GM18517 (cell line): Measurements from ENCODE around the gene CAPZA1.
"Not testable (repeated sequence)": the region's sequence is repeated elsewhere in the genome, so short reads cannot be mapped to it uniquely, and the experiment has no call there.

Experiments used
- ATAC-seq: cut with Tn5 transposase; IDR thresholded peaks from one replicate; pipeline ENCODE4 v1.9.1; 2021; ENCODE audit warnings: mild to moderate bottlenecking, moderate library complexity; ENCODE audit not compliant: unreplicated experiment

The CAPZA1 gene

DNA sequence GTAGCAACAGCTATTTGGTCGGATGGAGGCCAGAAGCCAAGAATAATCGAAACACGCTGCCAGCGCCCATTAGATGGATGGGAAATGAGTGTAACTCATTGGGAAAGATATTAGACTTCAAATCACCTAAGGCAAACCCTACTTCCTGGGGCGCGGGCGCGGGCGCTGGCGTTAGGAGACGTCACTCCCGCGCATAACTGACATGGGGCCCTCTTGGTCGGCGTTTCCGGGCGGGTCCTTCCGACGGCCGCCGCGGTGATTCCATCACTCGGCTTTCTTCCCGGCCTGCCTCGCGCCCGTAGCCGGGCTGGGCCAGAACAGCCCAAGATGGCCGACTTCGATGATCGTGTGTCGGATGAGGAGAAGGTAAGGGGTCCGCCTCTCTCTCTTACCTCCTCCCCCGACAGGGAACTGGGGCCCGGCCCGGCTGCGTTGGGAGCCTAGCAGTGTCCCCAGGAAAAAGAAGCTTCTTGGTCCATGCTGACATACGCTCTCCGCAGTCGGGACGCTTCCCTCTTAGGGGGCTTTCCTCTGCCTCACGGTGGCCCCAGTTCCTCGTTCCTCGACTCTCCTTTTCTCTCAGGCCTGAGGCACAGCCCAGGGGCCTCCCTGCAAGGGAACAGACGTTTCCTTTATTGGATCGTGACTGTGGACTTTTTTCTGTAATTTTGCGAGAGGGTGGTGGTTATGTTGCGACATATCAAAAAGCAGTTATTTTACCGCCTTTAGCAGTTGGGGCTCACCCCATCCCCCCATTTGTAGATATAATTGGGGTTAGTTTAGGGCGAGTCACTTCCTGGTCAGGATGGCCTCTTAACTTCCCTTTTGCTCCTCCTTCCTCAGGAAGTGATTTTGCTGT, at the start of gene CAPZA1:
TSS of gene CAPZA1 (plus strand) at position 315 of the 859 bp plus-strand sequence. CDS start at position 328, 13 bp downstream.
- ATAC-seq, result peak; percentile 69

DNA sequence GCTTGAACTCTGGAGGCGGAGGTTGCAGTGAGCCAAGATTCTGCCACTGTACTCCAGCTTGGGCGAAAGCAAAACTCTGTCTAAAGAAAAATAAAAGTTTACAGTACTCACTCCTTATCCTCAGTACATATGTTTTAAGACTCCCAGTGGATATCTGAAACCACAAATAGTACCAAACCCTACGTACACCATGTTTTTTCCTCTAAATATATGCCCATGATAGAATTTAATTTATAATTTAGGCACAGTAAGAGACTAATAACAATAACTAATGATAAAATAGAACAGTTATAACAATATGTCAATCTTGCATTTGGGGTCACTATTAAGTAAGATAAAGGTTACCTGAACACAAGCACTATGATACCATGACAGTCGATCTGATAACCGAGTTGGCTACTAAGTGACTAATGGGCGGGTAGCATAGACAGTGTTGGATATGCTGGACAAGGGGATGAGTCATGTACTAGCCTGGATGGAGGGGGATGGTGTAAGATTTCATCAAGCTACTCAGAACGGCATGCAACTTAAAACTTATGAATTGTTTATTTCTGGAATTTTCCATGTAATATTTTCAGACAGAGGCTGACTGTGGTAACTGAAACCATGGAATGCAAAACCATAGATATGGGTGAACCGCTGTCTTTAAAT, 44.4 kb upstream of the CAPZA1 start:
- no peak for ATAC-seq

DNA sequence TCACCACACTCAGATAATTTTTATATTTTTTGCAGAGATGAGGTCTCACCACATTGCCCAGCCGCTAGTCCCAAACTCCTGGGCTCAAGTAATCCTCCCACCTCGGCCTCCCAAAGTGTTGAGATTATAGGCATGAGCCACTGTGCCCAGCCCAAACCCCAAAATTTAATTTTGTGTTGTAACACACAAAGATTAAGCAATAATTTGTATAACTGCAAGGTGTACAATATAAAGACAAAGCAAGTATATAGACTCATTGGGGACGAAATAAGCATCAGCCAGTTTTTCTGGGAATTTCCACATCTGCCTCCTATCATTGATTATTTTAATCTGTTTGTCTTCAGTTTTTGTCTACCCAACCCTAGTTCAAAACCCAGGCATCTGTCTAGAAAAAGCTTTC, 43.4 kb upstream of the CAPZA1 start:
- ATAC-seq, result no peak

DNA sequence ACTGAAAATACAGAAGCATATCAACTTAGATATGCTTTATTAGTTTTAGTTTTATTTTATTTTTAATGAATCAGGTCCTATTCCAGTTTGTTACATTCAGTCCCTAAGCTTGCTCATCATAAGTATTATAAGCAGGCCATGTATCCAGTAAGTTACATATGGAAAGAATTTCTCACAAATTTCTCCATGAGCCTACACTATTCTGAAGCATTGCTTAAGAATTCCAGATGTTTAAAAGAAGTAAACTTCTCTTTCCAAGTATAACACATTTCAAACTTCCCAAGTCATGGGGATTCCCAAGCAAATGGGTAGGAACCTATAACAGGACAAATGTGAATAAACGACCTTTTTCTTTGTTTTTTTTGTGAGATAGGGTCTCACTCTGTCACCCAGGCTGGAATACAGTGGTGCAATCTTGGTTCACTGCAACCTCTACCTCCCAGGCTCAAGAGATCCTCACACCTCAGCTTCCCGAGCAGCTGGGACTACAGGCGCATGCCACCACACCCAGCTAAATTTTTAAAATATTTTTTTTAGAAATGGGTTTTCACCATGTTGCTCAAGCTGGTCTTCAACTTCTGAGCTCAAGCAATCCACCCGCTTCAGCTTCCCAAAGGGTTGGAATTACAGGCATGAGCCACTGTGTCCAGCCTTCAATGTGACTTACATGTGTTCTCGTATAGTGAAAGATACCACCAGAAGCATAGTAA, 39.7 kb upstream of the CAPZA1 start:
- no peak for ATAC-seq

DNA sequence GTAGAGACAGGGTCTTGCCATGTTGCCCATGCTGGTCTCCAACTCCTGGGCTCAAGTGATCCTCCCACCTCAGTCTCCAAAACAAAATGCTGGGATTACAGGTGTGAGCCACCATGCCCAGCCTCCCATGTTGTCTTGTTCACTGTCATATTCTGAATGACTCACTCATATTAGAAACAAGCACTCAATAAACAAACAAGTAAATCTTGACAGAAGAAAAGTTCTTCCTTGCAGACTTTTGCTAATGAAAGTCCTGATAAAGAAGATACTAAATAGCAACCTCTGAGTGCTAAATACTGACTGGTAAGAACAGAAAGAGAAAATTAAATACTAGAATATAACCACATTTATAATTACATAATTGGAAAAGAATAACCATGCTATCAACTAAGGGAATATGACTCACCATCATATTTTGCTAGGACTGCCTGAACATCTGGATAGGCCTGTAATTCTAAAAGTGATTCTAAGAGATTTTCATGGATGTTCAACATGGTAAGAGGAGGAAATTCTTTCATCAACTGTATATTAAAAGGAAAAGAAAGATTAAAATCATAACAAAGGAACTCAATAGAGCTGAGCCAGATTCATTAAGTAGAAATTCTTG, 37.9 kb upstream of the CAPZA1 start:
- no peak for ATAC-seq

DNA sequence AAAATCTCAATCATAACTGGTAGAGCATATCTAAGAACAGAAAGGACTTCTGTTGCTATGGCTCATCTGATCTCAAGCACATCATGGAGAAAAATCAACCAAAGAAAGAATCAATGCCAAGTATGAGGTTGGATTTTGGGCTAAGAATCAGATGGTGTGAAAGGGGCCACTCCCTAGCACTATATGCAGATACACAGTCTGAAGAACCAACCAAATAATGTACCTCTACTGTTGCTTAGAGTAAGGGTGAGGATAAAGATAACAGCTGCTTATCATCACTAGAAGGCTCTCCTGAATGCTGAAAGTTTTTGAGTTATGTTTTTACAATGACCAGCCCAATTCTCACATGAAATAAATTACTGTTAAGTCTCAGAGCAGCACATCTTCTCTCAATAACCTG, 36.3 kb upstream of the CAPZA1 start:
- ATAC-seq, result no peak

DNA sequence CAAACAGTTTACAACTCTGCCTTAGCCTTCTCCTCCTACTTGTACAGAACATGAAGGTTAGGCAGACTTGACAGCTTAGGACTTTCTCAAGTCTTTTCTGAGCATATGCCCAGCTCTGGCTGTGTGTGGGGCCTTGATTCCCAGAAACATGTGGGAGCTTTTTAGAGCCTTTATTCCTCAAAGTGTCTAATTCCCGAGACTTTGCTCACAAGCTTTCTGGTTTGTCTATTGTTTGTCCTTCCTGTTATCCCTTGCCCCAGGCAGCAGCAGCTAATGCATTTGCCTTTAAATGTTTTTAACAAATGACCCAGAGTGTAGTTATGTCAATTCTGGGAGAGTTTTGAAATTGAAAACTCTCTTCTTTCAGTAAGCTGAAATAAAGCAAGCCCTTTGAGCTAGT, 29.9 kb upstream of the CAPZA1 start:
- no peak for ATAC-seq

DNA sequence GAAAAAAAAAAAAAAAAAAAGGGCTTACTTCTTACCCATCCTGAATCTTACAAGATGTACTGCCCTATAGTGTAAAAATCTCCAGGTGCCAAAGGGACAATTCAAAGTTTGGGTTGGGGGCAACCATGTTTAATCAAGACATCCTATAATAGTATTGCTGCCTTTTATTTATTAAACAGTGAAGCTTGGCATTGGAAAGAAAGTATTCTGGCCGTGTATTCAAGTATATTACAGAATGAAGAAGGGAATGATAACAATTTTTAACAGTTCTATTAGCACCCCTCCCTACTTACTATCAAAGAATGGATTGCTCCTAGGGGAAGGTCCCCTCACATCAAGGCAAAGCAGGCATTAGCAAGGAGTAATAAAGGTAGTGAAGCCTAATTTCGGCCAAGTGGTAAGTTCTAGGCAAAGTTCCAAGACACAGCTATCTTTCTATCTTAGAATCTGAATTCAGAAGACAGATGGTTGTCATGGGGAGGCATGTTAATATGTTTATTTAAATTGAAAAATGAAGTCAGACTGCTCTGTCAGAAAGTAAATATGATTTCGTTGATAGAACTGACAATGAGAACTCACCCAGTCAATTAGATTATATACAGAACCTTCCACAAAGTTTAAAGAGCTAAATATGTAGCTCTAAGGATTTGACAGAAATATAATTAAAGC, 25.3 kb upstream of the CAPZA1 start:
- ATAC-seq, result no peak

DNA sequence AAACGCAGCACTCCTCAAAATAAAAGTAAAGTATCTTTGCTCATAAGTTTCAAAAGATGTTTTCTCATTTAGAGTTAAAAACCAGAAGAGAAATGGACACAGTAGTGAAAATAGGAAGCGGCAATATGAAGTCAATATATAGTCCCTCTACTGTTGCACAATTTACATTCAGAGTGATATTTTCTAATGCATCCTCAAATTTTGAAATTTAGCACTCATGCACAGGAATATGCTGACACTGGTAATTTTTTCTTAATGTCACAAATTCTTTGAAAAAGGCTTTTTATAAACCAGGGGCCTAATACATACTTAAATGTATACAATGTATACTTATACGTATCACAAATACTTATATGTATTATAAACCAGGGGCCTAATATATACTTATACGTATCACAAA, 20.2 kb upstream of the CAPZA1 start:
- ATAC-seq, result no peak

DNA sequence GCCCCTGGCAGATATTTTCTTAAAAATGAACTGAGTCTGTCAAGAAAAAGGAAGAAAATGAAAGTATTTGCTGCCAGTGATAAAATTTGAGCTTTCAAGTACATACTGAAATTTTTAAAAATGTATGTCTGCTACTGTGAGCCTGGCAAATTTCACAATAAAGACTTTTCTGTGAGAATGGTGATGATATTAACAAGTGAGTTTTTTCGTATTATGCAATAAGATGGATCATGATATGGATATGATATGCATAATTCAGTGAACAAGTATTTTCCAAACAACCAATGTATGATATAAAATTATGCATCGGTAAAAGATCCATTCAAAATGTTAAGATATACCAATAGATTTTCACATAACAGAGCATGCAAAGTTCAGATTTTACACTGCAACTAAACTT, 16.6 kb upstream of the CAPZA1 start:
- ATAC-seq, result no peak

DNA sequence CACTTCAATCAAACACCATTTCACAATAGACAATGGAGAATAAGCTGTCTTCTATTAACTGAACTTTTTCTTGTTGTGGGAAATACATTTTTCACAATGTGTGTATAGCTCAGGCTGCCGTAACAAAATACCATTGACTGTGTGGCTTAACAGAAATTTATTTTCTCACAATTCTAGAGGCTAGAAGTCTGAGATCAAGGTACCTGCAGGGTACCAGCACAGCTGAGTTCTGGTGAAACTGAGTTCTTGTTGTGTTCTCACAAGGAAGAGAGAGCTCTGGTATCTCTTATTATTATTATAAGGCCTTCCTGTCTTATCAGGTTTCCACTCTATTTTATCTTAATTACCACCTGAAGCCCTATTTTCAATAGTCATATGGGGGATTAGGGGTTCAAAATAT, 16.1 kb upstream of the CAPZA1 start:
- ATAC-seq, result no peak

DNA sequence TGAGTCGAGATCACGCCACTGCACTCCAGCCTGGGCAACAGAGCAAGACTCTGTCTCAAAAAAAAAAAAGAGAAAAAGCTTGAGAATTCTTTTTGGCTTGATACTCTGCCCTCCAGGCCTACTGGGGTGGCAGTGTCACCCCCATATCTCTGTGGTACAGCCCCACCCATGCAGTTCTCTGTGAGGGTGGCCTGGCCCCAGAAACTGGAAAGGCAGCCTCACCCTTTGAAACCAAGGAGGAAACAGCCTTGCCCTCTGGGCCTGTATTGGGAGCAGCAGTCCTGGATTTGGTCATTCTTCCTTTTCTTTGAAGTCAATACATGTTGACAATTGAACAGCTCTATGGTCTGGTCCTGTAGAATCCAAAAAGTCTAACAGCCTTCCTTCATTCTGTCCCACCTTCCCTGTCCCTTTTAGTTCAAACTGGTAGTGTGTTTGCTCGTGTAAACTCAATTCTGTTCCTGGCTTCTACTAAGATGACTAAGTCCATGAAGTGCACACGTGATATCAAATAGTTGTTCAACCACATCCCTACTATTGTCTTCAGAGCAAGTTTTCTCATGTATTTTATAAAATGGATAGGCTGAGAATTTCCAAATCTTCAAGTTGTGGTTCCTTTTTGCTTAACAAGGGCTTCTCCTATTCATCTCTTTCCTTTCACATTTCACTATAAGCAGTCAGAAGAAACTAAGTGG, 13.9 kb upstream of the CAPZA1 start:
- ATAC-seq, result no peak

DNA sequence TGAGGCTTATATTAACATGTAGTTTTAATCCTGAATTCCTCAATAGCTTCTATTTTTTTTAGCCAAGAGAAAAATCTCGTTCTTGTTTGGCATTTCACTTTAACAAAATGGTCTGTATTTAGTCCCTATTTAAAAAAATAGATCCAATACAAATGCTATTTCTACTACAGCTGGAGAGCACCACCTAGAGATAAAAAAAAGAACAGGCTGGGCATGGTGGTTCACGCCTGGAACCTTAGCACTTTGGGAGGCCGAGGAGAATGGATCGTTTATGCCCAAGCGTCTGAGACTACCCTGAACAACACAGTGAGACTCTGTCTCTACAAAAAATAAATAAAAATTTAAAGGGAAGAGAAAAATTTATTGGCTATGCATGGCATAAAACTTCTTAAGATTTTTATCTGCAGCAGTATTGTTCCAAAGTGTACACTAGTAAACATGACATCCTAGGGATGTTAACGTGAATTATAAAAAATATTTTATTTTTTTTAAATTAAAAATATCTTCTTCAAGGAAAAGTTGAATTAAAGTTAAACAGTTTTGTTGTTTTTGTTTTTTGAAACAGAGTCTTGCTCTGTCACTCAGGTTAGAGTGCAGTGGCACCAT, 5.1 kb upstream of the CAPZA1 start:
- ATAC-seq, result no peak

DNA sequence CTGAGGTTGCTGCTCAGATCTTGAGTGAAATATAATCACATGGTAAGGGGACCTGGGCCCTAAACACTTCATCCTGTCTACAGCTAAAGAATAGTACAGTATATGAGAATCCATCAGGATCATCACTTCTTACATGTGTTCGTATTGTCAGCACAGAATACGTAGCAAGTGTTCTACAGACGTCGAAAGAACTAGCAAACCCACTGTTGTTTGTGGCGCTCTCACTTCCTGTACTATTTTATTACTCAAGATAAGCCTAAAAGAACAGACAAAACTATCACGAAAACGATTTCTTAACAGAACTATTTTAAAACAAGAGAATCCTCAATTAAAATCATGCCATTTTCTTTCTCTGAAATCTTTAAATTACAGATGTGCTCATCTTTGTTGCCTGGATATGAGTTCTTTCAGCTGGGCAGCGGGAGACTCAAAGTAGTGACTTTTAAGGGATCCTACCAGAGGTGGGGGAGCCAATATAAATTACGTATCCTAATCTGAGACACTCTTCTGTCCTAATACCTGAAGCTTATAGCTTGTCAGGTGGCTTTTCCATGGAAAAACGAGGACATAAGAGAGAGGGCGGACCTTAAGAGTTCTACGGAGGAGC, 1.4 kb upstream of the CAPZA1 start:
- no peak for ATAC-seq

DNA sequence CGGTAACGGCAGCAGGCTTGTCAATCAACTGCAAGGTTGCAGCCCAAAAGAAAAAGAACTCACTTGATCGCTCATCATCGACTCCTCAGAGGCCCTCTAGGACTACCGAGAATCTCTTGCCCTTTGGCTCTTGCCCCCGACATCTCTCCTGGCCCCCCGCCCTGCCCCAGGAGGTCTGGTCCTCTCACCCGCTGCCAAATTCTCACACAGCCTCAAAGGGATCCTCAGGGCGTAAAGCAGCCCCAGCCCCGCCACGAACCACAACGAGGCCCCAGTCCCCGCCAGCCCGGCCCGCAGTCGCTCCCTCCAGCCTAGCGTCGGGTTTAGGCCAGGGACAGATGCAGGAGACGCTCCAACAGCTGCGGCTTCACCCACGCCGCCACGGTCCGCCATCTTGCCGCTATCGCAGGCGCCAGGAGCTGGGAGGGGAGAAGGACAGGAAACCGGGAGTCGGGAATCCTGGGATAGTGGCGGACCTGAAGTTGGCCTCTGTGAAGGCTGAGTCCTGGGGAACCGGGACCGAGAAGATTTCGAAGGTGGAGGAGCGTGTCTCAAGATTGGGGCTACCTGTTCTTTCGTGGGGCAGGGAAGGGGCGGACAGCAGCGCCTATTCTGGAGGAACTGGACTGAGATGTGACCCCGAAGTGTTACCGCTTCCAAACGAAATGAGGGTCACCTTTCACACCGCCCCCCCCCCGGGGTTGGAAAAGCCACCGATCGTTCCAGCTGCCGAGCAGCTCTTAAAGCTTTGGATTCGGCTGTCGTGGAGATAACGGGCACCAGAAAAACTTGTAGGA, 713 bp upstream of the CAPZA1 start, which contains the start of gene ST7L:
TSS of gene ST7L (minus strand) at position 421 of the 797 bp plus-strand sequence. CDS start at position 393, 28 bp downstream.
- no peak for ATAC-seq

DNA sequence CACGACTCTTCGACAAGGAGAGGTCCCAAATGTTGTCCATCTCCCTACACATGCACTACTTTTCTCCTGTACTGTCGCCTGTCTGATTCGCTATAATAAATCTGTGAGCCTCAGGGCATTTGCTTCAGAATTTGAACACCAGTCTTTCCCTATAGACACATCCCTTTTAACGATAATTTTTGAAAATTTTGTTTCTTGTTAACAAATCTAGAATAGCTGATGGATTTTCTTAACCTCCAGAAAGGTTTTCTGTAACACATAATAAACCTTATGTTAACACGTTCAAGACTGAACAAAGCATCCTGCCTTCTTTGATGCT, 704 bp downstream of the CAPZA1 start:
- ATAC-seq, result no peak

DNA sequence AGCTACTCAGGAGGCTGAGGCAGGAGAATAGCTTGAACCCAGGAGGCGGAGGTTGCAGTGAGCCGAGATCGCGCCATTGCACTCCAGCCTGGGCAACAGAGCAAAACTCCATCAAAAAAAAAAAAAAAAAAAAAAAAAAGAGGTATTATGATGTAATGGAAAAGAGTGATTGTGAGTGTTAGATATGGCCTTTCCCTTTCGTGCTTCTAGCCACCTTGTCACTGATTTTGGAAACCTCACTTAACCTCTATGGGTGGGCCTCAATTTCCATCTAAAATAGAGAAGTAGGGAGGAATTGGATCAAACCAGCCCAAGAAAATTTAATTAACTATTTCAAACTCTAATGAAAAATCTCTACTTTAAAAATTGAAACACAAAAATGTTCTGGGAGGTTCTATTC, 4.9 kb downstream of the CAPZA1 start:
- not testable (repeated sequence) for ATAC-seq

DNA sequence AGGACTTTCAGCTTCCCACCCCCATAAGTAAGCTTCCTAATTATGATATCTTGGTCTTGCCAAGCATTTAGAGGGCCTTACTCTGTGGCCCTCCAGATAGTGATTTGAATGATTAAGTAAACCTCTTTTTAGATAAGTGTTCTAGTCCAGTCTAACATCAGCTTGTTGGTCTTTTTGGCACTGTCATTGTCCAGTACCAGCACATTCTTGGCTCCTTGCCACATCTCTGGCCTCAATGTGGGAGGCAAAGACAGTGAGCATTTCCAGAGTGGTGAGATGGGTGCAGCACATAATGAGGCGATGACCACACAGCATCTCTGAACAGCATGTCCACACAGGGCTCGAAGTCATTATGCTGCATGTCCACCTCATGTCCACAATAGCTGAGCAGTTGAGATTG, 6.1 kb downstream of the CAPZA1 start:
- no peak for ATAC-seq

DNA sequence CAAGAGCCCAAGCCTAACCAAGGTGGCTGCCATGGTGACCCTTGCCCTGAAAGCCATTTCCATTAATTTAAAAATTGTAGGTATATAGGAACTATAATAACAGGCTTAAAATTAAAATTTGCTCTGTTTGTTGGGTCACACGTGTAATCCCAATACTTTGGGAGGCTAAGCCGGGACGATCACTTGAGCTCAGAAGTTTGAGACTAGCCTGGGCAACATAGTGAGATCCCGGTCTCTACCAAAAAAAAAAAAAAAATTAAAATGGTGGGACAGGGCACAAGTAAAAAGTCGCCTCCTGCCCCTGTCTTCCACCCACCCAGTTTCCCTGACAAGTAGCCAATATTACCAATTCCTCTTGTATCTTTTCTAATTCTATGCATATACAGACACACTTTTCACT, 6.6 kb downstream of the CAPZA1 start:
- no peak for ATAC-seq
